ENCODE results near the gene PTPRN2.

GRCh38 chr7:157893535-157894044 lies 694.0 kb downstream of the PTPRN2 start:
- TF ChIP-seq CTCF (IDR thresholded peaks at IDR 0.05) (no peak), POLR2AphosphoS5 (IDR thresholded peaks at IDR 0.05) (no peak), POLR2A (IDR thresholded peaks at IDR 0.05) (no peak)
